K562 (cell line): ENCODE measurements around the gene HNRNPU. TPM values are rescaled to one million over a fixed set of nuclear protein-coding genes. Genes with fewer than 3 reads are reported as not detected.

ENCODE experiments used
- FOXP1 ChIP-seq: sonication (generic); formaldehyde crosslinking; IDR thresholded peaks from 2 replicates; pipeline ENCODE4 v1.8.0; 2022; ENCODE audit warnings: mild to moderate bottlenecking, missing genetic modification reagents
- KAT8 ChIP-seq: fragments of 450-650 bp; IDR thresholded peaks from 2 replicates; pipeline ENCODE4 v1.6.1; 2016; ENCODE audit warnings: low read depth, mild to moderate bottlenecking
- KDM5B ChIP-seq: fragments of 200-600 bp; sonication (generic); IDR thresholded peaks from 2 replicates; pipeline ENCODE4 v1.6.1; 2012; ENCODE audit warnings: low read depth, mild to moderate bottlenecking, moderate library complexity, low read length, control low read depth, inconsistent platforms; ENCODE audit not compliant: insufficient replicate concordance
- KLF6 ChIP-seq: fragments of 250-450 bp; sonication (Bioruptor Pico); IDR thresholded peaks from 2 replicates; pipeline ENCODE4 v1.4.0; 2020; ENCODE audit warnings: mild to moderate bottlenecking, moderate library complexity, borderline replicate concordance
- PHF8 ChIP-seq: fragments of 200-600 bp; sonication (generic); IDR thresholded peaks from 2 replicates; pipeline ENCODE4 v1.6.1; 2012; ENCODE audit warnings: mixed run types, mild to moderate bottlenecking, inconsistent platforms, low read length, moderate library complexity, borderline replicate concordance
- RBBP5 ChIP-seq: fragments of 200-600 bp; sonication (generic); IDR thresholded peaks from 2 replicates; pipeline ENCODE4 v1.6.1; 2012; ENCODE audit warnings: borderline replicate concordance, mild to moderate bottlenecking, low read length, control low read depth, inconsistent platforms; ENCODE audit not compliant: insufficient read depth, poor library complexity, severe bottlenecking
- SETDB1 ChIP-seq: IDR thresholded peaks from one replicate; pipeline ENCODE4 v1.6.1; 2012; ENCODE audit warnings: low read length, control low read depth, inconsistent platforms
- THRAP3 ChIP-seq: fragments of 450-650 bp; IDR thresholded peaks from 2 replicates; pipeline ENCODE4 v1.6.1; 2016; ENCODE audit warnings: mild to moderate bottlenecking, inconsistent platforms, borderline replicate concordance
- ZNF311 ChIP-seq: fragments of 250-450 bp; sonication (Bioruptor Pico); IDR thresholded peaks from 2 replicates; pipeline ENCODE4 v1.4.0; 2020; ENCODE audit warnings: mild to moderate bottlenecking, moderate library complexity
- polyA plus RNA-seq, 8 experiments: library from polyadenylated mRNA; depleted of rRNA in 4 of 8; stranded (reverse) in 5 of 8; unstranded in 3 of 8; fragments of >200 nt; fragmentation: Nextera tagmentation in 2 of 8; fragmentation: Illumina TruSeq in 1 of 8; extraction: Ambion mirVana in 2 of 8; extraction: Trizol in 1 of 8; gene quantifications; 2 replicates each; pipeline versions ENCODE4 v1.2.1 to v1.2.3, GENCODE V29; 2011 to 2014; ENCODE audit warnings: inconsistent platforms in 1 of 8, missing spikeins in 1 of 8
- total RNA-seq, 7 experiments: library from RNA; depleted of rRNA in 6 of 7; stranded (reverse); fragments of >200 nt in 6 of 7; fragmentation: Illumina TruSeq in 2 of 7; extraction: Trizol in 2 of 7; gene quantifications; 2 replicates each; pipeline versions ENCODE4 v1.2.1 to v1.2.3, GENCODE V29; 2011 to 2021; ENCODE audit warnings: low replicate concordance in 1 of 7
- TF ChIP-seq, protein P1 (sequence below), 2 experiments: fragments of 450-650 bp in 1 of 2; IDR thresholded peaks; 2 replicates each; pipeline ENCODE4 v1.6.1; 2011 to 2017; ENCODE audit warnings: low read depth in 2 of 2, antibody characterized with exemption in 1 of 2, borderline replicate concordance in 1 of 2, low read length in 1 of 2, mild to moderate bottlenecking in 1 of 2, mixed read lengths in 1 of 2; ENCODE audit not compliant: control insufficient read depth in 1 of 2
- TF ChIP-seq, protein P2 (sequence below): sonication (generic); formaldehyde crosslinking; IDR thresholded peaks from 2 replicates; pipeline ENCODE4 v1.8.0; 2022; ENCODE audit warnings: mild to moderate bottlenecking, missing genetic modification reagents, borderline replicate concordance
- TF ChIP-seq, protein P3 (sequence below): fragments of 250-450 bp; sonication (Bioruptor Pico); IDR thresholded peaks from 2 replicates; pipeline ENCODE4 v1.8.0; 2021; ENCODE audit warnings: borderline replicate concordance, mild to moderate bottlenecking, moderate library complexity; ENCODE audit not compliant: poor library complexity, severe bottlenecking
- TF ChIP-seq, protein P4 (sequence below): sonication (generic); formaldehyde crosslinking; IDR thresholded peaks from 2 replicates; pipeline ENCODE4 v1.8.0; 2023; ENCODE audit warnings: mild to moderate bottlenecking, missing genetic modification reagents
- TF ChIP-seq, protein P5 (sequence below), 2 experiments: fragments of 250-450 bp in 1 of 2; fragments of 450-650 bp in 1 of 2; sonication (Bioruptor Pico) in 1 of 2; IDR thresholded peaks; 2 replicates each; pipeline versions ENCODE4 v1.6.1 to v1.8.0; 2016 to 2021; ENCODE audit warnings: mild to moderate bottlenecking in 2 of 2, moderate library complexity in 2 of 2, missing compliant biosample characterization in 1 of 2, missing genetic modification characterization in 1 of 2

HNRNPU gene
- total and polyA plus RNA-seq, 9 of the 15 experiments (the other 6 are each of a cell fraction or from before 2014, with no cell fraction given): 159 to 777 (median 577) TPM

DNA sequence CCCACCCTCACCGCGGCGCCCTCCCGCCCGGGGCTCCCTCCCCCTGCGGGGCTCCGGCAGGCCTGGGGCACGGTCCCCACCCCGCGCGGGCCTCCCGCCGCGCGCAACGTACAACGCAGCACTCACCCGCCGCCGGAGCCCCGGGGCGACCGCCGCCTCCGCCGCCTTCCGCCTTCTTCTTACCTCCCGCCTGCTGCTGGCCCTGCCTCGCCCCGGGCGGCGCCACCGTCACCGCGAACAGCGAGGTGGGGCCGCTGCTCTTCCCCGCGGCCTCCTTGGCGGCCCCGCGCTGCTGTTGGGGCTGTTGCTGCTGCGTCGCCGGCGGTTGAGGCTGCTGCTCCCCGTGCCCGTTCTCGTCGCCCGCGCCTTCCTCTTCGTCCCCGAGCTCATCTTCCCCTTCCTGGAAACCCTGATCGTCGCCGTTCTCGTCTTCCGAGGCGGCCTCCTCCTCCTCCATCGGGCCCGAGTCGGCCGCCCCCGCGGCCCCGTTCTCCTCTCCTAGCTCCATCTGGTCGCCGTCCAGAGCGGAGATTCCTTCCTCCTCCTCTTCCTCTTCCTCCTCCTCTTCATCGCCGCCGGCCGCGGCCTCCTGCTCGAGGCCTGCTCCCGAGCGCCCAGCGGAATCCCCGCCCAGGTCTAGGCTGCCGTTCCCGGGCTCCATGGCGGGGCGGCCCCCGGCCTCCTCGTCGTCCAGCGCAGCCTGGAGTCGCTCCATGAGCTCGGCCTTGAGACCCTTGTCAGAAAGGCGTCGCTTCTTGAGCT lies 671 bp downstream of the HNRNPU start (continued):
- TF ChIP-seq, protein P1, sequence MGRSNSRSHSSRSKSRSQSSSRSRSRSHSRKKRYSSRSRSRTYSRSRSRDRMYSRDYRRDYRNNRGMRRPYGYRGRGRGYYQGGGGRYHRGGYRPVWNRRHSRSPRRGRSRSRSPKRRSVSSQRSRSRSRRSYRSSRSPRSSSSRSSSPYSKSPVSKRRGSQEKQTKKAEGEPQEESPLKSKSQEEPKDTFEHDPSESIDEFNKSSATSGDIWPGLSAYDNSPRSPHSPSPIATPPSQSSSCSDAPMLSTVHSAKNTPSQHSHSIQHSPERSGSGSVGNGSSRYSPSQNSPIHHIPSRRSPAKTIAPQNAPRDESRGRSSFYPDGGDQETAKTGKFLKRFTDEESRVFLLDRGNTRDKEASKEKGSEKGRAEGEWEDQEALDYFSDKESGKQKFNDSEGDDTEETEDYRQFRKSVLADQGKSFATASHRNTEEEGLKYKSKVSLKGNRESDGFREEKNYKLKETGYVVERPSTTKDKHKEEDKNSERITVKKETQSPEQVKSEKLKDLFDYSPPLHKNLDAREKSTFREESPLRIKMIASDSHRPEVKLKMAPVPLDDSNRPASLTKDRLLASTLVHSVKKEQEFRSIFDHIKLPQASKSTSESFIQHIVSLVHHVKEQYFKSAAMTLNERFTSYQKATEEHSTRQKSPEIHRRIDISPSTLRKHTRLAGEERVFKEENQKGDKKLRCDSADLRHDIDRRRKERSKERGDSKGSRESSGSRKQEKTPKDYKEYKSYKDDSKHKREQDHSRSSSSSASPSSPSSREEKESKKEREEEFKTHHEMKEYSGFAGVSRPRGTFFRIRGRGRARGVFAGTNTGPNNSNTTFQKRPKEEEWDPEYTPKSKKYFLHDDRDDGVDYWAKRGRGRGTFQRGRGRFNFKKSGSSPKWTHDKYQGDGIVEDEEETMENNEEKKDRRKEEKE (IDR thresholded peaks at IDR 0.05; ENCODE audit: borderline replicate concordance in 1 of 2, control insufficient read depth in 1 of 2, low read depth in 2 of 2, low read length in 1 of 2): no peak
- TF ChIP-seq, protein P2, sequence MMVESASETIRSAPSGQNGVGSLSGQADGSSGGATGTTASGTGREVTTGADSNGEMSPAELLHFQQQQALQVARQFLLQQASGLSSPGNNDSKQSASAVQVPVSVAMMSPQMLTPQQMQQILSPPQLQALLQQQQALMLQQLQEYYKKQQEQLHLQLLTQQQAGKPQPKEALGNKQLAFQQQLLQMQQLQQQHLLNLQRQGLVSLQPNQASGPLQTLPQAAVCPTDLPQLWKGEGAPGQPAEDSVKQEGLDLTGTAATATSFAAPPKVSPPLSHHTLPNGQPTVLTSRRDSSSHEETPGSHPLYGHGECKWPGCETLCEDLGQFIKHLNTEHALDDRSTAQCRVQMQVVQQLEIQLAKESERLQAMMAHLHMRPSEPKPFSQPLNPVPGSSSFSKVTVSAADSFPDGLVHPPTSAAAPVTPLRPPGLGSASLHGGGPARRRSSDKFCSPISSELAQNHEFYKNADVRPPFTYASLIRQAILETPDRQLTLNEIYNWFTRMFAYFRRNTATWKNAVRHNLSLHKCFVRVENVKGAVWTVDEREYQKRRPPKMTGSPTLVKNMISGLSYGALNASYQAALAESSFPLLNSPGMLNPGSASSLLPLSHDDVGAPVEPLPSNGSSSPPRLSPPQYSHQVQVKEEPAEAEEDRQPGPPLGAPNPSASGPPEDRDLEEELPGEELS (CRISPR knock-in tag): peak; percentile 8; the same call in 1 of the 2 replicates
- TF ChIP-seq RBBP5 (peak; percentile 92), PHF8 (peak; percentile 41; the same call in 1 of the 2 replicates), KDM5B (peak; percentile 59), SETDB1 (no peak), KLF6 (CRISPR knock-in tag) (no peak), THRAP3 (no peak), FOXP1 (CRISPR knock-in tag) (peak; percentile 65; the same call in 1 of the 2 replicates), KAT8 (no peak), ZNF311 (CRISPR knock-in tag) (no peak)
- TF ChIP-seq, protein P3, sequence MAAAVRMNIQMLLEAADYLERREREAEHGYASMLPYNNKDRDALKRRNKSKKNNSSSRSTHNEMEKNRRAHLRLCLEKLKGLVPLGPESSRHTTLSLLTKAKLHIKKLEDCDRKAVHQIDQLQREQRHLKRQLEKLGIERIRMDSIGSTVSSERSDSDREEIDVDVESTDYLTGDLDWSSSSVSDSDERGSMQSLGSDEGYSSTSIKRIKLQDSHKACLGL: peak; percentile 40
- TF ChIP-seq, protein P4, sequence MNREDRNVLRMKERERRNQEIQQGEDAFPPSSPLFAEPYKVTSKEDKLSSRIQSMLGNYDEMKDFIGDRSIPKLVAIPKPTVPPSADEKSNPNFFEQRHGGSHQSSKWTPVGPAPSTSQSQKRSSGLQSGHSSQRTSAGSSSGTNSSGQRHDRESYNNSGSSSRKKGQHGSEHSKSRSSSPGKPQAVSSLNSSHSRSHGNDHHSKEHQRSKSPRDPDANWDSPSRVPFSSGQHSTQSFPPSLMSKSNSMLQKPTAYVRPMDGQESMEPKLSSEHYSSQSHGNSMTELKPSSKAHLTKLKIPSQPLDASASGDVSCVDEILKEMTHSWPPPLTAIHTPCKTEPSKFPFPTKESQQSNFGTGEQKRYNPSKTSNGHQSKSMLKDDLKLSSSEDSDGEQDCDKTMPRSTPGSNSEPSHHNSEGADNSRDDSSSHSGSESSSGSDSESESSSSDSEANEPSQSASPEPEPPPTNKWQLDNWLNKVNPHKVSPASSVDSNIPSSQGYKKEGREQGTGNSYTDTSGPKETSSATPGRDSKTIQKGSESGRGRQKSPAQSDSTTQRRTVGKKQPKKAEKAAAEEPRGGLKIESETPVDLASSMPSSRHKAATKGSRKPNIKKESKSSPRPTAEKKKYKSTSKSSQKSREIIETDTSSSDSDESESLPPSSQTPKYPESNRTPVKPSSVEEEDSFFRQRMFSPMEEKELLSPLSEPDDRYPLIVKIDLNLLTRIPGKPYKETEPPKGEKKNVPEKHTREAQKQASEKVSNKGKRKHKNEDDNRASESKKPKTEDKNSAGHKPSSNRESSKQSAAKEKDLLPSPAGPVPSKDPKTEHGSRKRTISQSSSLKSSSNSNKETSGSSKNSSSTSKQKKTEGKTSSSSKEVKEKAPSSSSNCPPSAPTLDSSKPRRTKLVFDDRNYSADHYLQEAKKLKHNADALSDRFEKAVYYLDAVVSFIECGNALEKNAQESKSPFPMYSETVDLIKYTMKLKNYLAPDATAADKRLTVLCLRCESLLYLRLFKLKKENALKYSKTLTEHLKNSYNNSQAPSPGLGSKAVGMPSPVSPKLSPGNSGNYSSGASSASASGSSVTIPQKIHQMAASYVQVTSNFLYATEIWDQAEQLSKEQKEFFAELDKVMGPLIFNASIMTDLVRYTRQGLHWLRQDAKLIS (CRISPR knock-in tag): 0 out of 2 replicates have a peak, but pooled peaks have one; percentile 0
- TF ChIP-seq, protein P5, sequence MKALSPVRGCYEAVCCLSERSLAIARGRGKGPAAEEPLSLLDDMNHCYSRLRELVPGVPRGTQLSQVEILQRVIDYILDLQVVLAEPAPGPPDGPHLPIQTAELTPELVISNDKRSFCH (CRISPR knock-in tag; IDR thresholded peaks at IDR 0.05): no peak
- TF ChIP-seq, protein P5 (tag; IDR thresholded peaks at IDR 0.05): 0 out of 2 replicates have a peak, but pooled peaks have one; percentile 37
